Measurements from ENCODE around the gene VWA5B2. TPM values are rescaled to one million over a fixed set of nuclear protein-coding genes. Genes with fewer than 3 reads are reported as not detected.

Gene VWA5B2
- total RNA-seq, 1 experiment from 2014 or later = 0.90 TPM

DNA sequence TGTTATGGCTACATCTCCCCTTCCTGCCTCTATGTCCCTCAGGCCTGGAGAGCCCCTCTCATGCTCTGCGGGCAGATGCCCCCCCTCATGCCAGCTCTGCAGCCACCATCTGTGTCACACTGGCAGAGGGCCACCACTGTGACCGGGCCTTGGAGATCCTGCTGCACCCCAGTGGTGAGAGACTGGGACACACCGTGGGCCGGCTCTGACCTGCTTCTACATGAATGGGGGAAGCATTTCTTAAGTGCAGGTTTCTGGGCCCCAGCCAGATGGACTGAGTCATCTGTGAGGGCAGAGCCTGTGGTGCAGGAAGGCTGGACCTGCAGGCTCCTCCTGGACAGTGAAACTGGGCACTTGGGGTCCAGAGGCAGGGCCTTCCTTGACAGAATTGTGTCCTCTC is 4.8 kb downstream of the VWA5B2 start:
- intact Hi-C loops (cut with micrococcal nuclease; ENCODE audit: unreplicated experiment) = loop anchor here (2.0 kb wide), 1 partner anchor 47 kb away; the partner anchor contains the start of gene ABCF3
- no peak overlapping the region for H3K4me3 Mint-ChIP-seq (ENCODE audit: low read depth, unreplicated experiment)
- H3K27ac Mint-ChIP-seq (ENCODE audit: unreplicated experiment) = no peak overlapping the region
- peaks cover 8% of the 10 kb centered on the region for H3K36me3 Mint-ChIP-seq (ENCODE audit: insufficient read depth, unreplicated experiment)
- BruUV-seq (replicated peaks) = no TSS peak
- peaks cover 57% of the 10 kb centered on the region for H3K27me3 Mint-ChIP-seq (ENCODE audit: unreplicated experiment)
- H3K9me3 Mint-ChIP-seq (ENCODE audit: low read depth, unreplicated experiment) = no peaks in the 10 kb centered on the region
- peak; percentile 67 for TF ChIP-seq CTCF (IDR thresholded peaks at IDR 0.05; ENCODE audit: unreplicated experiment)
- CTCF ChIA-PET = interaction anchor here (0.6 to 0.7 kb wide), 2 partner anchors 29 to 89 kb away, joined by 3 to 5 read pairs; no protein-coding TSS in a partner anchor
- peak; percentile 98 for DNase-seq
- peaks cover 11% of the 10 kb centered on the region for H3K4me1 Mint-ChIP-seq (ENCODE audit: low read depth, unreplicated experiment)

GRCh38 chr3:184234671-184235380 is 5.4 kb downstream of the VWA5B2 start:
- intact Hi-C loops (cut with micrococcal nuclease; ENCODE audit: unreplicated experiment) = loop anchor here (2.0 kb wide), 1 partner anchor 48 kb away; the partner anchor contains the start of gene ABCF3
- DNase-seq = no peak
- Mint-ChIP-seq H3K9me3 (ENCODE audit: low read depth, unreplicated experiment) (no peaks in the 10 kb centered on the region), H3K27ac (ENCODE audit: unreplicated experiment) (no peak overlapping the region), H3K36me3 (ENCODE audit: insufficient read depth, unreplicated experiment) (peaks cover 8% of the 10 kb centered on the region), H3K4me1 (ENCODE audit: low read depth, unreplicated experiment) (peaks cover 11% of the 10 kb centered on the region), H3K4me3 (ENCODE audit: low read depth, unreplicated experiment) (no peak overlapping the region), H3K27me3 (ENCODE audit: unreplicated experiment) (peaks cover 60% of the 10 kb centered on the region)
- no peak for TF ChIP-seq CTCF (IDR thresholded peaks at IDR 0.05; ENCODE audit: unreplicated experiment)
- CTCF ChIA-PET = no interaction called here
- BruUV-seq (replicated peaks) = no TSS peak

- Mint-ChIP-seq H3K36me3 (ENCODE audit: insufficient read depth, unreplicated experiment) (peaks cover 8% of the 10 kb centered on the region), H3K9me3 (ENCODE audit: low read depth, unreplicated experiment) (no peaks in the 10 kb centered on the region), H3K4me1 (ENCODE audit: low read depth, unreplicated experiment) (peaks cover 11% of the 10 kb centered on the region), H3K4me3 (ENCODE audit: low read depth, unreplicated experiment) (no peak overlapping the region), H3K27ac (ENCODE audit: unreplicated experiment) (no peak overlapping the region), H3K27me3 (ENCODE audit: unreplicated experiment) (peaks cover 64% of the 10 kb centered on the region)
- no peak for TF ChIP-seq CTCF (IDR thresholded peaks at IDR 0.05; ENCODE audit: unreplicated experiment)
- no TSS peak for BruUV-seq (replicated peaks)
- no peak for DNase-seq
- intact Hi-C loops (cut with micrococcal nuclease; ENCODE audit: unreplicated experiment) = loop anchor here (2.0 kb wide), 1 partner anchor 49 kb away; the partner anchor contains the start of gene ABCF3
- CTCF ChIA-PET = interaction anchor here (0.5 kb wide), 1 partner anchor 33 kb away, joined by 3 read pairs; no protein-coding TSS in a partner anchor
These were observed 6.1 kb downstream of the VWA5B2 start for GRCh38 chr3:184235381-184236032.

DNA sequence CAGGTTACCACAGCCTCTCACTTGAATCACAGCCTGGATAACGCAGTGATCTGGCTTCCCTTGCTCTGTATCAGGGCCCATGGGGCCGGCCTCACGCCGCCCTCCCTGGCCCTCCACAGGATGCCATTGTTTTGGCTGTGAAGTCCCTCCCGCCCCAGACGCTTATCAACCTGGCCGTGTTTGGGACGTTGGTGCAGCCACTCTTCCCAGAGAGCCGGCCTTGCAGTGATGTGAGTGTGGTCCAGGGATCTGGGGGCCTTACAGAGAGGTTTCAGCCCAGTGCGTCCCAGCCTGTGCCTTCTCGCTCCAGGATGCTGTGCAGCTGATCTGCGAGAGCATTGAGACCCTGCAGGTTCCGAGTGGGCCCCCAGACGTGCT is 6.6 kb downstream of the VWA5B2 start:
- intact Hi-C loops (cut with micrococcal nuclease; ENCODE audit: unreplicated experiment) = no loop called here
- Mint-ChIP-seq H3K27ac (ENCODE audit: unreplicated experiment) (no peak overlapping the region), H3K9me3 (ENCODE audit: low read depth, unreplicated experiment) (no peaks in the 10 kb centered on the region), H3K36me3 (ENCODE audit: insufficient read depth, unreplicated experiment) (peaks cover 7% of the 10 kb centered on the region), H3K4me1 (ENCODE audit: low read depth, unreplicated experiment) (peaks cover 11% of the 10 kb centered on the region), H3K27me3 (ENCODE audit: unreplicated experiment) (peaks cover 60% of the 10 kb centered on the region), H3K4me3 (ENCODE audit: low read depth, unreplicated experiment) (no peak overlapping the region)
- CTCF ChIA-PET = interaction anchor here (0.5 kb wide), 1 partner anchor 33 kb away, joined by 3 read pairs; no protein-coding TSS in a partner anchor
- BruUV-seq (replicated peaks) = no TSS peak
- TF ChIP-seq CTCF (IDR thresholded peaks at IDR 0.05; ENCODE audit: unreplicated experiment) = no peak
- DNase-seq = no peak
